Aorta (tissue), 5 donors: ENCODE results near the gene B4GALT7. TPM values are rescaled to one million over a fixed set of nuclear protein-coding genes. Genes with fewer than 3 reads are reported as not detected.

Source experiments
- ATAC-seq: fragments of 200-7000 bp; cut with Tn5 transposase; one replicate; pipeline ENCODE4 v1.9.1; 2022; ENCODE audit warnings: moderate library complexity; ENCODE audit not compliant: low FRiP score
- DNase-seq, 2 donors: peaks; one replicate each; pipeline ENCODE4 v3.0.0-alpha.2; 2020
- H3K27ac ChIP-seq, 2 donors: one replicate each; pipeline ENCODE4 v1.5.1; 2013; ENCODE audit warnings: low read length in 2 of 2, mild to moderate bottlenecking in 2 of 2, moderate library complexity in 2 of 2, control low read depth in 1 of 2, inconsistent platforms in 1 of 2, low read depth in 1 of 2
- H3K27me3 ChIP-seq, 2 donors: one replicate each; pipeline ENCODE4 v1.6.1; 2013; ENCODE audit warnings: control low read depth in 1 of 2, low read length in 1 of 2, mild to moderate bottlenecking in 1 of 2, moderate library complexity in 1 of 2; ENCODE audit not compliant: insufficient read depth in 2 of 2, control insufficient read depth in 1 of 2
- H3K36me3 ChIP-seq, 2 donors: one replicate each; pipeline ENCODE4 v1.6.1; 2013; ENCODE audit warnings: control low read depth in 1 of 2, low read length in 1 of 2, mild to moderate bottlenecking in 1 of 2; ENCODE audit not compliant: insufficient read depth in 2 of 2, control insufficient read depth in 1 of 2
- H3K4me1 ChIP-seq, 2 donors: one replicate each; pipeline ENCODE4 v1.6.1; 2013; ENCODE audit warnings: low read length in 2 of 2, control low read depth in 1 of 2, mild to moderate bottlenecking in 1 of 2, moderate library complexity in 1 of 2; ENCODE audit not compliant: insufficient read depth in 2 of 2, control insufficient read depth in 1 of 2
- H3K4me3 ChIP-seq, 2 donors: one replicate each; pipeline ENCODE4 v1.5.1; 2013; ENCODE audit warnings: low read length in 2 of 2, control low read depth in 1 of 2, mild to moderate bottlenecking in 1 of 2
- H3K9me3 ChIP-seq: one replicate; pipeline ENCODE4 v1.6.1; 2013; ENCODE audit warnings: mild to moderate bottlenecking, low read length; ENCODE audit not compliant: control insufficient read depth
- WGBS, 2 donors: extraction: QIAGEN DNeasy Blood & Tissue Kit; methylation state at CpG; one replicate each; pipeline ENCODE4 v1.1.7; 2013; 5-methylcytosine and 5-hydroxymethylcytosine counted together
- intact Hi-C, 2 donors: fragments of 100-400 bp; cut with DNase I; formaldehyde crosslinking; loops; one replicate each; pipeline versions ENCODE4 v1.14.2 to v1.15.0; 2022
- long read RNA-seq, 2 donors: library from polyadenylated mRNA; unstranded; transcript quantifications; one replicate each; pipeline ENCODE4 v2.0.0, GENCODE V29; 2020 to 2021
- polyA plus RNA-seq, 2 donors: library from polyadenylated mRNA; stranded (reverse); fragments of 200-250 nt; gene quantifications; one replicate each; pipeline ENCODE4 v1.2.3, GENCODE V29; 2013
- total RNA-seq, 2 donors: library from RNA; stranded (reverse); fragmentation: NEBNext Ultra II Directional; extraction: Animal tissue kit (Norgen Biotek cat#: 25700); gene quantifications; one replicate each; pipeline ENCODE4 v1.2.1, GENCODE V29; 2021
- donor health status: healthy with polysubstance abuse.
- donor health status: Bipolar disorder and iron deficiency.
- donor health status: DM: no; HTN: no; CAD: no.
- donor health status: DM: no; HTN: no; CAD: no.
- donor health status: DM: yes; HTN: yes; CAD: no.

Gene B4GALT7
- total RNA-seq (10 to 100 TPM; 18.9 to 22.6 TPM), polyA plus RNA-seq (10 to 100 TPM; 19.0 to 36.8 TPM)
- long read RNA-seq, donor 1, transcript B4GALT7-204 (6 exons, 1,064 nt): minor isoform, 6 of 127 reads
- long read RNA-seq, donor 1, transcript B4GALT7-201 (6 exons, 1,747 nt): major isoform, 99 of 127 reads
- long read RNA-seq, donor 1, partial matches to known transcripts: 5 of 127 reads
- long read RNA-seq, donor 1, other reads (novel, unspliced or antisense): 14 of 127 reads
- long read RNA-seq, donor 2, transcript B4GALT7-201 (6 exons, 1,747 nt): major isoform, 12 of 22 reads
- long read RNA-seq, donor 2, partial matches to known transcripts: 2 of 22 reads
- long read RNA-seq, donor 2, other reads (novel, unspliced or antisense): 6 of 22 reads

DNA sequence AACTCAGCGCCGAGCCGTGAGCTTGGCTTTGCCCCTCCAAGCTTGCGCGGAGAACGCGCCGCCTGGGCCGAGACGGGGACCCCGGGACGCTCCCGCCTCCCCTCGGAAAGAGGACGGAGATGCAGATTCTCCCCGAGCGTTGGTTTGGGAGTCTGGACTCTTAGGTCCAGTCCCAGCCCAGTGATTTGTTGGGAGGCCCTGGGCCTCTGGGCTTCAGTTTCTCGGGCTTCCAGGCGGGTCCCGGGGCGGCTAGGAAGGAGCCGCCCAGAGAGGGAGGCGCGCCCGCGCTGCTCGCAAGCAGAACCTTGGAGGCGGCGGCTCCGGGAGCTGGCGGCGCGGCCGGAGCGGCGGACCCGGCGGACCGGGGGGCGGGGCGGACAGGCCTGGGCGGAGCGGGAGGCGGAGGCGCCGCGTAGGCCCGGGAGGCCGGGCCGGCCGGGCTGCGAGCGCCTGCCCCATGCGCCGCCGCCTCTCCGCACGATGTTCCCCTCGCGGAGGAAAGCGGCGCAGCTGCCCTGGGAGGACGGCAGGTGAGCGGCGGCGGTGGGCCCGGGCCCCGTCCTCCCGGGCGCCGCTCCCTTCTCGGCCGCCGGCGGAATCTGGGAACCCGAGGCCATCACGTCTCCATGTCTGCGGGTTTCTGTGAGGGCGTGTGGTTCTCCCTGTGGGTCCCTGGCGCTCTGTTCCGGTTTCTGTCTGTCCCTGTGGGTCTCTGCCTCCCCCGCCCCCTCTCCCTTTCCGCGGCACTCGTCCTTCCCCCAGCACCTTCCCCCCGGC, at the start of gene B4GALT7:
Gene B4GALT7 (plus strand): TSS at position 402 of the 777 bp plus-strand sequence. CDS start 79 bp downstream, at position 481.
- Histone ChIP-seq H3K4me1 (no peaks in the 10 kb centered on the region), H3K27me3 (no peaks in the 10 kb centered on the region), H3K9me3 (no peaks in the 10 kb centered on the region), H3K4me3 (peak within 1 kb of the TSS; percentile 60 to 90), H3K36me3 (peaks cover 0 to 2% of the 10 kb centered on the region in 2 donors), H3K27ac (peak within 1 kb of the TSS in 1 of 2 donors; percentile 92)
- WGBS, 2 donors: 1% methylated on average over 43 to 86 of the region's 86 CpGs
- intact Hi-C loops: loop anchor here in 1 of 2 donors (10.0 kb wide), 1 partner anchor 565 kb away; no protein-coding TSS in a partner anchor
- ATAC-seq: peak; percentile 96
- peak; percentile 91 to 93 for DNase-seq

DNA sequence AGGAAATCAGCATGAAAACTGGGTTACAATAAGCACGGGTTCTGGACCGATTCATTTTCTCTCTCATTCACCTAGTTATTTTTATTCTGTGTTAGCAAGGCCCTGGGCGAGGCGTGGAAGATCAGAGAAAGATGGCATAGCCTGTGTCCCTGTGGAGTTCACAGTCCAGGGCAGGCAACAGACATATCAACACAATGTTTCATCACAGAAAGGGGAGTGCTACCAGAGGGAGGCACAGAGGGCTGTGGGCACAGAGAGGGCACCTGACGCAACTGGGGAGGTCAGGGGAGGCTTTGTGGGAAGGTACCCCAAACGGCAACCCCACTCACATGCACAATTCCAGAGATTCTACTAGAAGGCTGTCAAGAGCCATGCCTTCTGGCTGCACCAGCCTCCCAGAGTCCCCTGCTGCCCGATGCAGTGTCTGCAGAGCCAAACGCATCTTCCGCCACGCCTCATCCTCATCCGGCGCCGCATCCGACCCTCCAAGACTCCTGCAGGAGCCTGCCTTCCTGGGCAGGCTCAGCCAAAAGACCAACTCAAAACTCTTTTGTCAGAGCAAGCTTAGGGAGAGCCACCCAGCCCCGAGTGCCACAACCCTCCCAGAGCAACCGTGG, 47.0 kb upstream of the B4GALT7 start:
- H3K27ac ChIP-seq: no peak overlapping the region
- DNase-seq (no peak), ATAC-seq (peak; percentile 23)
- H3K4me3 ChIP-seq: peak overlapping the region; percentile 67
- no peaks in the 10 kb centered on the region for H3K27me3 ChIP-seq
- intact Hi-C loops: loop anchor here in 1 of 2 donors (5.0 kb wide), 1 partner anchor 39 kb away; the partner anchor contains the start of gene TMED9
- WGBS, 2 donors: 25 to 29% methylated on average over 16 of the region's 16 CpGs
- no peaks in the 10 kb centered on the region for H3K9me3 ChIP-seq
- no peaks in the 10 kb centered on the region for H3K36me3 ChIP-seq
- H3K4me1 ChIP-seq: no peaks in the 10 kb centered on the region

- Histone ChIP-seq H3K27me3 (no peaks in the 10 kb centered on the region), H3K27ac (peak overlapping the region in 1 of 2 donors; percentile 4), H3K36me3 (no peaks in the 10 kb centered on the region), H3K4me1 (no peaks in the 10 kb centered on the region), H3K9me3 (no peaks in the 10 kb centered on the region), H3K4me3 (peak overlapping the region; percentile 67)
- DNase-seq (peak; percentile 63 to 88), ATAC-seq (peak; percentile 66)
- intact Hi-C loops: loop anchor here in 1 of 2 donors (5.0 kb wide), 1 partner anchor 38 kb away; the partner anchor contains the start of gene TMED9
- WGBS, 2 donors: 0% methylated on average over 37 to 72 of the region's 72 CpGs
Measured at GRCh38 chr5:177553671-177554429, 46.1 kb upstream of the B4GALT7 start.

- Histone ChIP-seq H3K36me3 (no peaks in the 10 kb centered on the region), H3K4me3 (peak within 1 kb of the TSS; percentile 67), H3K27ac (peak within 1 kb of the TSS in 1 of 2 donors; percentile 4), H3K9me3 (no peaks in the 10 kb centered on the region), H3K4me1 (no peaks in the 10 kb centered on the region), H3K27me3 (no peaks in the 10 kb centered on the region)
- intact Hi-C loops: loop anchor here in 1 of 2 donors (5.0 kb wide), 1 partner anchor 38 kb away; the partner anchor contains the start of gene TMED9
- peak; percentile 96 for ATAC-seq
- DNase-seq: peak; percentile 96 to 98
- WGBS, 2 donors: 6 to 8% methylated on average over 38 to 49 of the region's 49 CpGs
Measured at GRCh38 chr5:177554474-177555111, 45.3 kb upstream of the B4GALT7 start, which contains the start of gene FAM193B. FAM193B (minus strand) TSS chr5:177554563; CDS start chr5:177554458, 105 bp downstream.

- DNase-seq: no peak
- Histone ChIP-seq H3K4me1 (no peaks in the 10 kb centered on the region), H3K27me3 (no peaks in the 10 kb centered on the region), H3K27ac (no peak overlapping the region), H3K4me3 (no peak overlapping the region), H3K36me3 (no peaks in the 10 kb centered on the region), H3K9me3 (no peaks in the 10 kb centered on the region)
- no peak for ATAC-seq
- intact Hi-C loops: no loop called here
- WGBS, 2 donors: 61 to 72% methylated on average over 2 of the region's 2 CpGs
Measured at GRCh38 chr5:177555228-177555627, 44.7 kb upstream of the B4GALT7 start.

GRCh38 chr5:177555665-177556064, 44.3 kb upstream of the B4GALT7 start:
- Histone ChIP-seq H3K27me3 (no peaks in the 10 kb centered on the region), H3K9me3 (no peaks in the 10 kb centered on the region), H3K4me3 (no peak overlapping the region), H3K27ac (no peak overlapping the region), H3K4me1 (no peaks in the 10 kb centered on the region), H3K36me3 (no peaks in the 10 kb centered on the region)
- 90 to 95% methylated on average over 5 of the region's 5 CpGs for WGBS, 2 donors
- intact Hi-C loops: no loop called here
- ATAC-seq (no peak), DNase-seq (no peak)

- intact Hi-C loops: no loop called here
- Histone ChIP-seq H3K4me1 (no peaks in the 10 kb centered on the region), H3K27ac (no peak overlapping the region), H3K9me3 (no peaks in the 10 kb centered on the region), H3K36me3 (no peaks in the 10 kb centered on the region), H3K4me3 (no peak overlapping the region), H3K27me3 (no peaks in the 10 kb centered on the region)
- DNase-seq (no peak), ATAC-seq (no peak)
- 65 to 68% methylated on average over 4 of the region's 4 CpGs for WGBS, 2 donors
Measured at GRCh38 chr5:177557041-177557647, 42.8 kb upstream of the B4GALT7 start.
